ENCODE data around the gene SSBP2.
"Not testable (repeated sequence)": the region's sequence is repeated elsewhere in the genome, so short reads cannot be mapped to it uniquely, and the experiment has no call there.

SSBP2 gene

DNA sequence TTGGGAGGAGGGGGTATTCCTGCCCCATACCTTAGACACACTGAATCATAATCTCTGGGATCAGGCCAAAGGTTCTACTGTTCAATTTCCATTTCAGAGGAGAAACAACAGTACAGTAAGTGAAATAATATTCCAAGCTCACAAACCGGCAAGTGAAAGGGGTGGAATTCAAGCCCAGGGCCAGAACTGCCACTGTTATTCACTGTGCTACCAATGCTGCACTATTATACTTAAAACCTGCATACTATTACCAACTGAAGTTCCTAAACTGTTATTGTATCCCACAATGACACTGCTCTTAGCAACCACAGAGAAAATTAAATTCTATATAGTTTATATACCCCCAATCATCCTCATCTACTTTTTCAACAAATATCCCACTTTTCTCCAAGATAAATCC, 24.6 kb downstream of the SSBP2 start:
- DNase-seq: no peak

DNA sequence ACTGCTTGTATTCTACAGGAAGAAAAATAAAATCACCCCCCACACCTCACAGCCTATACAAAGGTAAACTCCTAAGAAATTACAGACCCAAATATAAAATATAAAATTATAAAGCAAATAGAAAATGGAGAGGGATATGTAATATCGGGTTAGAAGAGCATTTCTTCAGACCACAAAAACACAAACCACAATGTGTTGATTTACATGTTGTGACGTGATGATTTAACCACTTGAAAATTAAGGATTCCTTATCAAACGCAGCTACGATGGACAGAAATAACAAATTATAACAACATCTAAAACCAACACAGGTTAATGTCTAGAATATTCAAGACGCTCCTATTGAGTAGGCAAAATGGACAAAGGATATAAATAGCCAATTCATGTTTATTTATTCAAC, 26.3 kb downstream of the SSBP2 start:
- DNase-seq: no peak

DNA sequence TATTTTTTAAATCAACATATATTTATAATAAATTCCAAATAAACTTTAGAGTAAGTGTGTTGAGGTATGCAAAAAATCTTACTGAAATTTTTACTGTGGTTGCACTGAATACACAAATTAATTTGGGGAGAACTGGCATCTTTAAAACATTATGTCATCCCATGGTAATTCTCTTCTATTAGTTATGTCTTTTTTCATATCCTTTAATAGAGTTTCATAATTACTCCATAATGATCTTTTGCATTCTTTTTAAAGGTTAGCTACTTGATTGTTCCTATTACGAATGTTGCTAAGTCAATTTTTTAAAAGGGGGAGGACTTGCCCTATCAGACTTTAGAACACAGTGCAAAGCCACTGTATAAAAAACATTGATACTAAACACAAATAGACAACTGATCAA, 26.8 kb downstream of the SSBP2 start:
- no peak for DNase-seq

DNA sequence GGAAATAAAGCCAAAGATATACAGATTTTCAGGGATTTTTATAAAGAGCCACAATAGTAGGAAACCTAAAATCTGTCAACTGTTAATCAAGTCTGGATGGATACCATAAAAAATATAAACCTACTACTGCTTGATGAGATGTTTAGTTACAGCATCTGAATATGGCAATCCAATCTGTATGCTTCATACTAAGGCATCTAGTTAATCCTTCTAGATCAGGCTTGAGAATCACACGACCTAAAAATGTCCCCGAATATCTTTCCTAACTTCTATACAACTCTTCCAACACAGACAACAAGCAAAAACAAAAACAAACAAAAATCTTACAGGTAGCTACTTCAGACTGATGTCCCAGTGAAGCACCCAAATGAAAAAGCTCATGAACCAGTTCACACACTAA, 29.8 kb downstream of the SSBP2 start:
- no peak for DNase-seq

DNA sequence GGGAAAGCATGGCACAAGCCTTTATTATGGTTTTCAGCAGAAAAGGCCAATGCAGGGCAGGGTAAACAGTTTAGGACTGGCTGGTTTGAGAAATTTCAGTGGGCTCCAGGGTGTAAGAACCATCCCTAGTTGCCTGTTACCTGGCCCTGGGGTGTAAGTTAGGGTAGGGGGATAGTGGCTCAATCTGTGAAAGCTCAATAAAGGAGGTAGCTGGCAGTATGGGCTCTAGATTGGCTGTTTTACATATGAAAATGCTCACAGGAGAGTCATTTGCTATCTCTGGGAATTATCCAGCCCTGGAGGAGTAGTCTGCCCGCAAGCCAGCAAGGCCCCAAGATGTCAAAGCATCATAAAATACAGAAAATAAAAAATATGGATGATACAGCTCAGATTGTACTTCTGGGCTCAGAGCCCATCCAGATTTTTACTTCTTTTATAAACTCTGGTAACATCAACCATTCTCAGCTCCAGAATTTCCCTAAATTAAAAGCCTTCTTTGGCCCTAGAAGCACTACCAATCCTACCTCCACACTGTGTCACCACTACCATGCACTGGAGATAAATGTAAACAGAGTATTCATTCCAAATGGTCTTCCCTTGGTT, 31.1 kb downstream of the SSBP2 start:
- DNase-seq: no peak

DNA sequence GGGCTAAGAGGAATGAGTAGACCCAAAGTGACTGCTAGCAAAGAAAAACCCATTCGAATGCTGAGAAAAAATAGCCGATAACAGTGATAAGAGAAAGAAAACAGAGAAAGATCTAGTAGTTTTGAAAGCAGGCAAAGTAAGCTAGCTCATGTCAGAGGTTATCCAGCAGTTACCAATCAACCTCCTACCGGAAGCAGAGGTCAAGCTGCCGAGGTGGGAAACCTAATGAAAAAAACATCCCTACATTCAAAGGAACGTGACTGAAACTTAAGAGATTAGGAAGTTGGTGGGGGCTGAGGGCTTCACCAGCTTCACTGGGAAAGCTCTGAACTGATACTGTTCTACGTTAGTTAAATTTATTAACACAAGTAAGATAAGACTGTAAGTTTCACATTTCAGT, 32.6 kb downstream of the SSBP2 start:
- DNase-seq: no peak

DNA sequence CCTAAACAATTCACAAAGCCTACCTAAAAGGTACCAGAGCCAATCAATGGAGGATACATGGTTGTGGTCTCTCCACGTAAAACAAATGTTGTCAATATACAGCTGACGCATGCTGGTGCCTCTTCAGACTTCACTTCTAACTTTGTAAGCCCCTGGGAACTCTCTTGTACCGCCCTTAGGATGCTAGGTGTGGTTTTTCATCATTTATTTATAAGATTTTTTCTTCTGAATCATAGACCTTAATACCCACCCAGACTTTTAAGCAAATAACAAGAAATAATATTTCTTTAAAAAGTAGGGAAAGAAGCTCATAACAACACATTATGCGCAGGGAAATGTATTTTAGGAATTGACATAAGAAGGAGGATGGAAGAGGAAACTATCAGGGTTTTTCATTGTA, 33.0 kb downstream of the SSBP2 start:
- no peak for DNase-seq

DNA sequence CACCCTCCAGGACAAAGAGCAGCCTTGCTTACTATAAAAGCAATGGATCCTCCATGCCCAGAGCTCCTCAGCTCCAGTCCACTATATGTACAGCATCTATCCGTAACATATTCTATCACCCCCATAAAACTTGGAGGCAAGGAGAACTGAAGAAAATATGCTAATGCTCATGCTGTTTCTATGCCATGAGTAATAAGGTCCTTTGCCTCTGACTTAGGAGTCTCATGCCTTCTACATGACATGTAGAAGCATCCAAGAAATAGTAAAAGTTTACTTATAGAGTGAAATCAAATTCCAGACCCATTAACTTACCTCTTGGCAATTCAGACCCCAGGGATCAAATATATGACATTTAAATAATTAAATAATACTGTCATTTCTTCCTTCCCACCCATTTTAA, 33.7 kb downstream of the SSBP2 start:
- no peak for DNase-seq

DNA sequence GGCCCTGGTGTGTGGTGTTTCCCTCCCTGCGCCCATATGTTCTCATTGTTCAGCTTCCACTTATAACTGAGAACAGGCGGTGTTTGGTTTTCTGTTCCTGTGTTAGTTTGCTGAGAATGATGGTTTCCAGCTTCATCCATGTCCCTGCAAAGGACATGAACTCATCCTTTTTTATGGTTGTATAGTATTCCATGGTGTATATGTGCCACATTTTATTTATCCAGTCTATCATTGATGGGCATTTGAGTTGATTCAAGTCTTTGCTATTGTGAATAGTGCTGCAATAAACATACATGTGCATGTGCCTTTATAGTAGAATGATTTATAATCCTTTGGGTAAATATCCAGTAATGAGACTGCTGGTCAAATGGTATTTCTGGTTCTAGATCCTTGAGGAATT, 36.8 kb downstream of the SSBP2 start:
- DNase-seq: not testable (repeated sequence)

DNA sequence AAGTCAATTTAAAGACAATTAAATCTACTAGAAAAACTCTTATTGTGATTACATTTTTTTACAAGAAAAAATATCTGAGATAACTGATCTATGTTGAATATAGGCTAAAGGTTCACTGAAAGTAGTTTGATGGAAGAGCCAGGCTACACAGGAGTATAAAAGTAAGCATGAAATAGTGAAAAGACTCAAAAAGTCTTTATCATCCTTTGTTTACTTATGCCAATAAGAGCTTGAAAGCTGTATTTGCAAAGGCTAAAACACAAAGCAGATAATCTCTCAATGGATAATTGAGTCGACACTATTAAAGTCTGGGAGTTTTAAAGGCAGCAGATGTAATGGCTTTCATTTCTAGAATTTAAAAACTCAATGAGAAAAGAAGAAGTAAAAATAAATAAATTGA, 42.0 kb downstream of the SSBP2 start:
- DNase-seq: no peak

DNA sequence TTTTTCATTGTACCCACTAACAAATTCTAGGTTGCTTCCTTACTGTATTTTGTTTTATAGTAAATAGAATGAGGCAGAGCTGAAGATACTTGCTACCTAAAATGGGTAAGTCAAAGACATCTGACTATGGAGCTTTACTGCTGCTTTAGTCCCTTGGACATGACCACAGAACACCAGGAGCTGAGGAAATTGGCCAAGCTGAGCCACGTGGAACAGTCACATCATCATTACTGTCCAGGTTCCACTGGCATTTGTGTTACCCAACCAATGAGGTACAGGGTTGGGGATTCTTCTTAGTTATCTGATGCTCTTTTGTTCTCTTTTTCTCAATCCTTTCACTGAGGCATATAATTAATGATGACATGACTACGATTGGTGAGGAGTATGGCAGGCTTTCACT, 47.1 kb downstream of the SSBP2 start:
- no peak for DNase-seq

DNA sequence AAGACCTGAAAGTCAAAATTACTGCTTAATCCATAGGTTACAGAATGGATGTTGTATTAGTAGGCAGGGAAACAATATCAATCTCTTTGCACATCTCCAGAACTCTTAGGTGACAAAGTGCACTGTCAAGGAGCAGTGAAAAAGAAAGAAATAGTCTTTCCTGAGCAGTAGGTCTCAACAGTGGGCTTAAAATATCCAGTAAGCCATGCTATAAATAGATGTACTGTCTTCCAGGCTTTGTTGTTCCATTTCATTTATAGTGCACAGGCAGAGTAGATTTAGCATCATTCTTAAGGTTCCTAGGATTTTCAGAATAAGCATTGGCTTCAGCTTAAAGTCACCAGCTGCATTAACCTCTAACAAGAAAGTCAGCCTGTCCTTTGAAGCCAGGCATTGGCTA, 50.7 kb downstream of the SSBP2 start:
- DNase-seq: no peak

DNA sequence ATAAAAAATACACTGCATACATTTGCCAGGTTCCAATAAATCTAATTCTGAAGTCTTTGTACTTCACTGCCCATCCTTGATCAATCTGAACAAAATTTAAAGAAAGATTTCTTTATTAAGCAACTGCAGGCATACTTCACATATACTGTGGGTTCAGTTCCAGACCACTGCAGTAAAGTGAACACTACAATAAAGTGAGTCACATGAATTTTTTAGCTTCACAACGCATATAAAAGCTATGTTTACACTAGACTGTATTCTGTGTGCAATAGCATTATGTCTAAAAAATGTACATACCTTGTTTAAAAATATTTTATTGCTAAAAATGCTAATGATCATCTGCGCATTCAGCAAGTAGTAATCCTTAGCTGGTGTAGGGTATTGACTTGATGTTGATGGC, 52.1 kb downstream of the SSBP2 start:
- DNase-seq: no peak

DNA sequence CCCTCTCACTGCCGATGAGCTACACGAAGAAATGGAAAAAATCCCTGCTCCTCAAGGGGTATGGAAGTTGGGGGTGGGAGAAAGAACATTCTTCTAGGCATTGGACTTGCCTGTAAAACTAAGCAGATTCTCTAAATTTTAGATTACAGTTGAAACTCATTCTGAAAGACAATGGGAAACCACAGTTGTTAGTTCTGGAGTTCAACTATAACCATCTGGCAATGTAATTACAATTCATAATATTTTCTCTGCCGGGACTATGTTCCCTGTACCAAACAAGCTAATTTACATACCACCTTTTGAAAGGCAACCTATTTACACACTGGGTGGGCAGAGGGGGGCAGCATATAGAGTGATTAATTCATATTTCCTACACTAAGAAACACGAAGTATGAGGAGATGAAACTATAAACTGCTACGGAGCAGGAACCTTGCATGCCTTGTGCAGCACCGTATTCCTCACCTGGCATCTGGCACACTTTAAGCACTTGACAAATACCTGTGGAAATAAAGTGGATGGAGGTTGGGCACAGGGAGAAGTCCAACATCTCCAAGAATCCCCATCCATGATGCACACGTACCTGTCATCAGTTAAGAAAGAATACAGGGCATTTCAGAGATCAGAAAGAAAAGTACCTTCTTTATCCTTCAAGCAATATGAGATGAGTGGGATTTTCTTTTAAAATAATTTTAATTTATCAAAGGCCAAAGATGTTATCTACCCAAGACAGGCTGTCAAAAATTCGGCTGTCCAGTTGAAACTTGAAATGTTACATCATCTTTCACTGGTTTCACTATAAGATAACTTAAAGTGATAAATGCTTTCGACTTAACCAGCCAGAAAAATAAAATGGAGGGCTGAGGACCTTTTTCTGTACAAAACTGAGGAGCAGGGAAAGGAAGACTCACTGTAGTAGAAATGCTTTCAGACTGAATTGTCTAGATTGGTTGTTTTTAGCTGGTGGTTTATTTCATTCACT, 54.2 kb downstream of the SSBP2 start:
- DNase-seq: no peak

DNA sequence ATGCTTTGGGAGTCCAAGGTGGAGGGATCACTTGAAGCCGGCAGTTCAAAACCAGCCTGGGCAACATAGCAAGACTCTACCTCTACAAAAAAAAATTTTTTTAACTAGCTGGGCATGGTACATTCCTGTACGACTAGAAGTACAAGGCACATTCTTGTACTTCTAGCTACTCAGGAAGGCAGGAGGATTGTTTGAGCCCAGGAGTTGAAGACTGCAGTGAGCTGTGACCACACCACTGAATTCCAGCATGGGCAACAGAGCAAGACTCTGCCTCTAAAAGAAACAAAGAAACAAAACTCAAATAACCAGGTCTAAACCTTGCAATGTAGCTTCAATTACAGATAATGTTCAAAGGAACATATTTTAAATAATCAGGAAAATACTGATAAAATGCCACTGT, 56.2 kb downstream of the SSBP2 start:
- no peak for DNase-seq

DNA sequence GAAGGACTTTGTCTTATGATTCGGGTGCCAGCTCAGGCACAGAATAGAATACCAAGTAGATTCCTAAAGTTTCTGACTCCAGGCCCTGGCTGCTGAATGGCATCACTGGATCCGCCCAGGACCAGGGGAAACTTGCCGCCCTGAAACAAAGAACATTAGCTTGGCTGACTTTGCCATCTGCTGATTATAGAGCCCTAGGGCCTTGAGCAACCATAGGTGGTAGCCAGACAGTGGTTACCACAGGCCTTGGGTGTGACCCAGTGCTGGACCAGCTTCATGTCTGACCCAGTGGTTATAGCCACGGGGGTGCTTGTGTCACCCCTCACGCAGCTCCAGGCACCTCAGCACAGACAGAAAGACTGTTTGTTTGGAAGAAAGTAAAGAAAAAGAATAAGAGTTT, 62.7 kb downstream of the SSBP2 start:
- no peak for DNase-seq

DNA sequence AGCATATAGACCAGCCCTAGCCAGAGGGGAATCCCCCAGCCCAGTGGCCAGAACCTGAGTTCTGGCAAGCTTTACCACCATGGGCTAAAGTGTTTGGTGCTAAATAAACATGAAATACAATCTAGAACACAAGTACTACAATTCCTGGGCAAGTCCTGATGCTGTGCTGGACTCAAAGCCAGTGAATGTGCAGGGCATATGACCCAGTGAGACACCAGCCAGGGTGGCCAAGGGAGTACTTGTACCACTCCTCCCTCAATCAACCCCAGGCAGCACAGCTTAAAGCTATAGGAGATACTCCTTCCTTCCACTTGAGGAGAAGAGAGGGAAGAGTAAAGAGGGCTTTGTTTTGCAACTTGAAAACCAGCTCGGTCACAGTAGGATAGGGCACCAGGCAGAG, 63.6 kb downstream of the SSBP2 start:
- no peak for DNase-seq

DNA sequence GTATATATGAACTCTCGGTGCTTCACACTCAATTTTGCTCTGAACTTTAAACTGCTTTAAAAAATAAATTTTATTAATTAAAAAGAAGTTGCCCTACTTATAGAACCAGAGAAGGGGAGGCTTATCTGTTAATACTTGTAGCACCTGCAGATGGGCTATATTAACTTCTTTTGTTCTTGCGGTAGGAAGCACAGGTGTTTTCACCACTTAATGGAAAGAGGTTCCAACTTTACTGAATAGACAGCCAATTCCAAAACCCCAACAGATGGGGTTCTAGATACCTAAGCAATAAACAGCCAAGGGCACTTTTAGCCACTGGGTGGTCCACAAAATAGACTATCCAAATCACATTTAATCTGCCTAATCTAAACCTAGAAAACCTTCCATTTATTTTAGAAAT, 65.4 kb downstream of the SSBP2 start:
- DNase-seq: no peak

DNA sequence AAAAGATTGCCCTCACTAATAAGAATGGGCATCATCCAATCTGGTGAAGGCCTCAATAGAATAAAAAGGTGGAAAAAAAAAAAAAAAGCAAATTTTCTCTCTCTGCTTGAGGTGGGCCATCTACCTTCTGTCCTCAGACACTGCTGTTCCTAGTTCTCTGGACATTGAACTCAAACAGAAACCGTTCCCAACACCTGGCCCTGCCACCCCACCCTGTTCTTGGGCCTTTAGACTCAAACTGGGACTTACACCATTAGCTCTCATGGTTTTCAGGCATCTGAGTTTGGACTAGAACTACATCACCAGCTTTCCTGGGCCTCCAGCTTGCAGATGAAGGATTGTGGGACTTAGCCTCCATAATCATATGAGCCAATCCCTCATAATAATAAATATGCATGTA, 71.0 kb downstream of the SSBP2 start:
- DNase-seq: no peak

DNA sequence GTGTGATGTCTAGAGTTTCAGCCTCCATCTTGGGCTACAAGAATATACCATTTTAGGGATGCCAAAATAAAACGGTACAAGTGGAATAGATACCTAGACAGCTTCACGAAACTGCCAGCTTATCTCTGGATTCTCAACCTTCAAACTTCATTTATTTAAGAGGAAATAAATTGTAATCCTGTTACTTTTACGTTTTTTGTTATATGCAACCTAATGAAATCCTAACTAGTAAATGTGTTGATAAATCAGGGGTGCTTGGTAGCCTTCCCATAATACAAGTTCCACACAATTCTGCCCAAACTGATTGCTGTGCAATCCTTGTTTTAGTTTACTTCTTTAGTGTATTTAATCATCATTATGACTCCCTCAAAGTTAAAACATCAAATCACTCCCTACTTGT, 75.5 kb downstream of the SSBP2 start:
- no peak for DNase-seq

DNA sequence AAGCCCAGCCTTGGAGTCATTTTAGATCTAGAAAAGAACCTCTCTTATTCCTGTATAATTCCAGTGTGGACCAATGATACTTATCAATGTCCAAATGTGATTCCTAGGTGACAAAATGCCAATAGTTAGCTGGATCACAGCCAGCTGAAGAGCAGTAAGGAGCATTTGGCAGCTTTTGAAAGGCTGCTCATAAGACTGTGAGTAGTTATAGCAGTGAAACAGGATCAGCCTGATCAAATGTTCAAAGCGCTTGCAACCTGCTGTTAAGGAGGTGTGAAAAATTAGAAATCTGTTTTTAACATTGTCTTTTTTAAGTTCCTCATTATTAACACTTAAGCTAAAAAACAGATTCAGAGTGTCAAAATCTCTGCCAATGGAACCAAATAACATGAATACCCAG, 85.1 kb downstream of the SSBP2 start:
- DNase-seq: no peak

DNA sequence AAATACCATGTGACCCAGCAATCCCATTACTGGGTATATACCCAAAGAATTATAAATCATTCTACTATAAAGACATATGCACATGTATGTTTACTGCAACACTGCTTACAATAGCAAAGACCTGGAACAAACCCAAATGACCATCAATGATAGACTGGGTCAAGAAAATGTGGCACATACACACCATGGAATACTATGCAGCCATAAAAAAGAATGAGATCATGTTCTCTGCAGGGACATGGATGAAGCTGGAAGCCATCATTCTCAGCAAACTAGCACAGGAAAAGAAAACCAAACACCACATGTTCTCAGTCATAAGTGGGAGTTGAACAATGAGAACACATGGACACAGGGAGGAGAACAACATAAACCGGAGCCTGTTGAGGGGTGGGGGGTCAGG, 90.3 kb downstream of the SSBP2 start:
- DNase-seq: not testable (repeated sequence)

DNA sequence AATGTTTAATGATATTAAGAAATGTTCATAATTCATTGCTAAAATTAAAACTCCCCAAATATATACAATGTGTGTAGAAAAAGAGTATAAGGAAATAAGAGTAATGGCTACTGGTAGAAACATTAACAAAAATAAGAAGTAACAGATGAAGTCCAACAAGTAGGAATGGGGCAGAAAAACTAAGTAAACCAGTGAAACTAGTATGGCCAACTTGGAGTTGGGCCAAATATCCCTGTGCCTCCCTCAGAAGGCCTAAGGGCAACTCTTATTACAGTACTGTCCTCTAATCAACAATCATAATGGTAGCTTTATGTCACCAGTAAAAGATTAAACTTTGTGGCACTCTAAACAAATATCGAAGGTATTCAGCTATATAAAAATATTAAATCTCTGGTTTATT, 93.5 kb downstream of the SSBP2 start:
- DNase-seq: no peak

DNA sequence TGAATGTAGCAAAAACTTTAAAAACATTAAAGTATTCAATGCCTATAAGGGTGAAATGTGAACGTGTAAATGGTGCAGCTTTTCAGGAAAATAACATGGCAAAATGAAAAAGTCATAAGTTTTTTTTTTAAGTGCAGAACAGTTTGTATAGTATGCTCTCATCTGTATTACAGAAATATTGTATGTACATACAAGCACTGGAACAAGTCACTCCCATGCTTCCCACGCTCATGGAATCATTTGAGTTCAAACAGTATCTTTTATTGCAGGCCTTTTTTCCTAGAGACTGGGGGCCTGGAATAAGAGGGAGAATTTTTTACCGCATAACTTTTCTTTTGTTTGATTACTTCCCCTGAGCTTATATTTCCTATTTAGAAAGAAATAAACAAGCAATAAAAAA, 94.1 kb downstream of the SSBP2 start:
- DNase-seq: no peak

DNA sequence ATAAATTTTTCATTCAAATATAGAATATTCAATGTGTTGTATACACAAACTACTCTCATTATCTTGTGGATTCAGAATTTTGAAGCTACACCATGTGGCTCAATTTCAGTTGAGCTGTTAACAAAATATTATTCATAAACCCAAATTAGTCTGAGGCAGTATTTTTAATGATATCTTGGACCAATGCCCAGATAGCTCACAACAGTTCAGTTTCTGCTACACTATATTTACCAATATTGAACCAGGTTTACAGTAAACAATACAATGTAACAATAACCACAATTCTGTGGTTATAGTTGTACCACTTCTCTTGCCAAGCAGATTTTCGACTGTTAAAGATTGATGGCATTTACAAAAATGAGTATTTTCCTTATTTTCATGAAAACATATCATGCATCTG, 99.9 kb downstream of the SSBP2 start:
- no peak for DNase-seq

Data from GOT3 (cell line).